Endothelial cell of umbilical vein (primary cell): ENCODE measurements around the gene OXER1. TPM values are rescaled to one million over a fixed set of nuclear protein-coding genes. Genes with fewer than 3 reads are reported as not detected.

Experiments used
- BruUV-seq: library from RNA; stranded (reverse); fragments of 400-500 nt; replicated peaks from 2 replicates; lab custom pipeline; 2021; lab: Mats Ljungman, UMichigan
- CTCF ChIA-PET: fragments of 300-600, 350-600 bp; sonication (Branson Sonifier 250); formaldehyde crosslinking; loops from one replicate; lab custom pipeline; 2021; ENCODE audit warnings: antibody characterized with exemption, inconsistent platforms; lab: Charles Lee
- POLR2A ChIA-PET: fragments of 300-600, 350-600 bp; sonication (Branson Sonifier 250); formaldehyde crosslinking; loops from one replicate; lab custom pipeline; 2021; ENCODE audit warnings: antibody characterized with exemption, inconsistent platforms; lab: Charles Lee
- DNase-seq: peaks from one replicate; pipeline ENCODE4 v3.0.0-alpha.2; 2011; ENCODE audit warnings: low read depth, low spot score
- FAIRE-seq: peaks from 2 replicates; lab custom pipeline; 2011; peaks lifted over from hg19 to GRCh38; lab: Jason Lieb, UNC
- H2AFZ ChIP-seq: 2 replicates; pipeline ENCODE4 v1.6.0; 2012; ENCODE audit warnings: low read depth, low read length, control low read depth, inconsistent platforms
- H3K27ac ChIP-seq: 2 replicates; pipeline ENCODE4 v1.5.1; 2011; ENCODE audit warnings: low read depth, mild to moderate bottlenecking, control low read depth, low read length, moderate library complexity; ENCODE audit not compliant: insufficient read depth
- H3K27me3 ChIP-seq, 2 experiments: 2 replicates each; pipeline versions ENCODE4 v1.6.0 to v1.6.1; 2011; ENCODE audit warnings: low read length in 2 of 2, mixed read lengths in 1 of 2; ENCODE audit not compliant: control insufficient read depth in 2 of 2, insufficient read depth in 2 of 2
- H3K36me3 ChIP-seq, 2 experiments: 2 replicates in 1 of 2; 3 replicates in 1 of 2; pipeline ENCODE4 v1.5.1; 2011; ENCODE audit warnings: low read length in 2 of 2, mild to moderate bottlenecking in 1 of 2, moderate library complexity in 1 of 2; ENCODE audit not compliant: control insufficient read depth in 2 of 2, insufficient read depth in 2 of 2; ENCODE audit errors: extremely low read depth in 1 of 2
- H3K4me1 ChIP-seq: 3 replicates; pipeline ENCODE4 v1.5.1; 2011; ENCODE audit warnings: mild to moderate bottlenecking, low read length; ENCODE audit not compliant: control insufficient read depth, insufficient read depth; ENCODE audit errors: extremely low read depth
- H3K4me2 ChIP-seq: 2 replicates; pipeline ENCODE4 v1.6.1; 2011; ENCODE audit warnings: low read length, control low read depth, mixed read lengths; ENCODE audit not compliant: insufficient read depth
- H3K4me3 ChIP-seq, 3 experiments: fragments of 200-600 bp in 1 of 3; sonication (generic), shearing (Covaris generic) in 1 of 3; replicated peaks in 1 of 3; 2 replicates each; pipeline ENCODE4 v1.5.1; 2011 to 2016; ENCODE audit warnings: control low read depth in 3 of 3, low read length in 3 of 3, mild to moderate bottlenecking in 2 of 3, inconsistent platforms in 1 of 3, low read depth in 1 of 3, moderate library complexity in 1 of 3; ENCODE audit not compliant: insufficient read depth in 1 of 3
- H3K79me2 ChIP-seq: 2 replicates; pipeline ENCODE4 v1.6.0; 2012; ENCODE audit warnings: low read length, inconsistent platforms; ENCODE audit not compliant: control insufficient read depth, insufficient read depth
- H3K9ac ChIP-seq: replicated peaks from 2 replicates; pipeline ENCODE3; 2011; ENCODE audit warnings: low read length, control low read depth; ENCODE audit not compliant: insufficient read depth; ENCODE audit errors: extremely low read depth
- H3K9me1 ChIP-seq: replicated peaks from 3 replicates; pipeline ENCODE4 v1.6.0; 2011; ENCODE audit warnings: mild to moderate bottlenecking, low read length; ENCODE audit not compliant: control insufficient read depth, insufficient read depth; ENCODE audit errors: extremely low read depth
- H3K9me3 ChIP-seq: replicated peaks from 2 replicates; pipeline ENCODE4 v1.5.1; 2012; ENCODE audit warnings: low read length, inconsistent platforms; ENCODE audit not compliant: control insufficient read depth, insufficient read depth
- H4K20me1 ChIP-seq: replicated peaks from 2 replicates; pipeline ENCODE3; 2011; ENCODE audit warnings: mild to moderate bottlenecking, low read length; ENCODE audit not compliant: control insufficient read depth, insufficient read depth; ENCODE audit errors: extremely low read depth
- CTCF ChIP-seq, 2 donors: IDR thresholded peaks; 1 replicate in 1 of 2; 2 replicates in 1 of 2; pipeline ENCODE4 v1.5.1; 2011; ENCODE audit warnings: low read length in 2 of 2, mild to moderate bottlenecking in 2 of 2, moderate library complexity in 2 of 2, control low read depth in 1 of 2, inconsistent platforms in 1 of 2, low read depth in 1 of 2; ENCODE audit not compliant: insufficient read depth in 1 of 2; ENCODE audit errors: extremely low read depth in 1 of 2
- EZH2 ChIP-seq: IDR thresholded peaks from 2 replicates; pipeline ENCODE4 v1.6.1; 2012; ENCODE audit warnings: borderline replicate concordance, low read depth, mild to moderate bottlenecking, moderate library complexity, low read length, inconsistent platforms; ENCODE audit not compliant: severe bottlenecking
- FOS ChIP-seq: IDR thresholded peaks from 2 replicates; pipeline ENCODE4 v1.6.1; 2011; ENCODE audit warnings: mild to moderate bottlenecking, low read length, moderate library complexity, borderline replicate concordance; ENCODE audit not compliant: insufficient read depth
- GATA2 ChIP-seq: IDR thresholded peaks from 2 replicates; pipeline ENCODE4 v1.7.0; 2011; ENCODE audit warnings: low read depth, mild to moderate bottlenecking, moderate library complexity, mixed read lengths, low read length; ENCODE audit not compliant: insufficient read length, insufficient read depth
- JUN ChIP-seq: IDR thresholded peaks from 2 replicates; pipeline ENCODE4 v1.6.1; 2011; ENCODE audit warnings: borderline replicate concordance, low read depth; ENCODE audit not compliant: insufficient read length, insufficient read depth
- MAX ChIP-seq: IDR thresholded peaks from 2 replicates; pipeline ENCODE4 v1.6.1; 2011; ENCODE audit not compliant: insufficient read depth, insufficient read length
- MYC ChIP-seq: IDR thresholded peaks from one replicate; pipeline ENCODE4 v1.6.1; 2011; ENCODE audit warnings: mild to moderate bottlenecking, low read depth, low read length
- POLR2A ChIP-seq: IDR thresholded peaks from 2 replicates; pipeline ENCODE4 v1.6.1; 2012; ENCODE audit warnings: low read depth, mild to moderate bottlenecking, control low read depth, low read length
- POLR2AphosphoS5 ChIP-seq: IDR thresholded peaks from 2 replicates; pipeline ENCODE4 v1.6.1; 2012; ENCODE audit warnings: low read depth, mild to moderate bottlenecking, control low read depth, low read length, moderate library complexity; ENCODE audit not compliant: insufficient read depth
- dilution Hi-C: fragments of 300-500 bp; cut with MboI; formaldehyde crosslinking; loops from one replicate; pipeline ENCODE4 v1.15.0; 2019; ENCODE audit warnings: low sequenced_read_pairs; ENCODE audit not compliant: extremely low pct_ligation_motif_present
- intact Hi-C: fragments of 100-400 bp; cut with micrococcal nuclease; formaldehyde crosslinking; loops from one replicate; pipeline ENCODE4 v1.10.0; 2022
- polyA plus RNA-seq, 4 experiments: library from polyadenylated mRNA; depleted of rRNA in 3 of 4; stranded (reverse) in 3 of 4; unstranded in 1 of 4; fragments of >200 nt; gene quantifications; 2 replicates each; pipeline versions ENCODE4 v1.2.1 to v1.2.3, GENCODE V29; 2011 to 2012; ENCODE audit warnings: missing spikeins in 1 of 4
- total RNA-seq: library from RNA; stranded (reverse); gene quantifications from 2 replicates; pipeline ENCODE4 v1.2.3, GENCODE V29; 2021

The OXER1 gene
- total and polyA plus RNA-seq, 2 donors (not counting 3 experiments of a cell fraction or from before 2014, with no cell fraction given): 0.18 TPM

GRCh38 chr2:42801381-42801780 is 37.4 kb upstream of the OXER1 start:
- ChIA-PET CTCF (interaction anchor here (0.9 to 1.3 kb wide), 2 partner anchors 9 kb away, joined by 4 to 6 read pairs; partner anchors contain the start of gene HAAO), POLR2A (no interaction called here)
- intact Hi-C loops (no loop called here), dilution Hi-C loops (no loop called here)
- TF ChIP-seq EZH2: no peak
- no peak for TF ChIP-seq MAX
- TF ChIP-seq JUN: no peak
- TF ChIP-seq CTCF (IDR thresholded peaks at IDR 0.05; ENCODE audit: extremely low read depth in 1 of 2, insufficient read depth in 1 of 2, low read depth in 1 of 2, low read length in 2 of 2): no peak
- no peak for TF ChIP-seq POLR2A
- no peak for TF ChIP-seq MYC
- no peak for TF ChIP-seq POLR2AphosphoS5
- TF ChIP-seq FOS: no peak
- TF ChIP-seq GATA2: no peak
- Histone ChIP-seq H3K36me3 (no peaks in the 10 kb centered on the region), H3K9ac (no peak overlapping the region), H3K79me2 (no peaks in the 10 kb centered on the region), H3K9me3 (no peaks in the 10 kb centered on the region), H3K27me3 (peaks cover 8 to 12% of the 10 kb centered on the region in 2 experiments), H3K4me3 (no peak overlapping the region), H3K4me1 (no peaks in the 10 kb centered on the region), H4K20me1 (no peaks in the 10 kb centered on the region), H2AFZ (no peak overlapping the region), H3K4me2 (no peak overlapping the region), H3K27ac (no peak overlapping the region), H3K9me1 (no peaks in the 10 kb centered on the region)
- FAIRE-seq (no peak), DNase-seq (no peak)
- no TSS peak for BruUV-seq
